HuH-7.5 (cell line): ENCODE data around the gene ANKMY1.

Experiments
- DNase-seq: peaks from one replicate; pipeline ENCODE4 v3.0.0; 2011; ENCODE audit warnings: low spot score

The ANKMY1 gene

GRCh38 chr2:240446664-240447175, 111.1 kb downstream of the ANKMY1 start:
- DNase-seq: no peak

GRCh38 chr2:240445961-240446663, 111.7 kb downstream of the ANKMY1 start:
- DNase-seq: no peak

- DNase-seq: no peak
These were observed 113.3 kb downstream of the ANKMY1 start for GRCh38 chr2:240444464-240444863.

- no peak for DNase-seq
These were observed 113.9 kb downstream of the ANKMY1 start for GRCh38 chr2:240443891-240444301.

GRCh38 chr2:240442891-240443715, 114.7 kb downstream of the ANKMY1 start:
- no peak for DNase-seq

GRCh38 chr2:240441993-240442411, 115.8 kb downstream of the ANKMY1 start:
- DNase-seq: no peak

- DNase-seq: no peak
These were observed 116.3 kb downstream of the ANKMY1 start for GRCh38 chr2:240441326-240441992.

GRCh38 chr2:240440704-240441320, 117.0 kb downstream of the ANKMY1 start:
- no peak for DNase-seq

- DNase-seq: no peak
These were observed 117.5 kb downstream of the ANKMY1 start for GRCh38 chr2:240440251-240440650.

- DNase-seq: no peak
These were observed 118.1 kb downstream of the ANKMY1 start for GRCh38 chr2:240439698-240440151.

- no peak for DNase-seq
These were observed 118.7 kb downstream of the ANKMY1 start for GRCh38 chr2:240438810-240439697.

- DNase-seq: peak; percentile 96
These were observed 119.7 kb downstream of the ANKMY1 start for GRCh38 chr2:240437861-240438809.

- no peak for DNase-seq
These were observed 120.3 kb downstream of the ANKMY1 start for GRCh38 chr2:240437551-240437860.

GRCh38 chr2:240436683-240437550, 120.9 kb downstream of the ANKMY1 start:
- DNase-seq: no peak

- no peak for DNase-seq
These were observed 121.7 kb downstream of the ANKMY1 start for GRCh38 chr2:240435948-240436682.

- DNase-seq: no peak
These were observed 122.3 kb downstream of the ANKMY1 start, which contains the start of gene GPC1 for GRCh38 chr2:240435457-240435947. Gene GPC1 (plus strand): TSS chr2:240435663. CDS start chr2:240435919, 256 bp downstream.

GRCh38 chr2:240434728-240435456, 122.9 kb downstream of the ANKMY1 start:
- DNase-seq: no peak
